ENCODE data around the gene ZBTB17.

- TF ChIP-seq, protein P1, sequence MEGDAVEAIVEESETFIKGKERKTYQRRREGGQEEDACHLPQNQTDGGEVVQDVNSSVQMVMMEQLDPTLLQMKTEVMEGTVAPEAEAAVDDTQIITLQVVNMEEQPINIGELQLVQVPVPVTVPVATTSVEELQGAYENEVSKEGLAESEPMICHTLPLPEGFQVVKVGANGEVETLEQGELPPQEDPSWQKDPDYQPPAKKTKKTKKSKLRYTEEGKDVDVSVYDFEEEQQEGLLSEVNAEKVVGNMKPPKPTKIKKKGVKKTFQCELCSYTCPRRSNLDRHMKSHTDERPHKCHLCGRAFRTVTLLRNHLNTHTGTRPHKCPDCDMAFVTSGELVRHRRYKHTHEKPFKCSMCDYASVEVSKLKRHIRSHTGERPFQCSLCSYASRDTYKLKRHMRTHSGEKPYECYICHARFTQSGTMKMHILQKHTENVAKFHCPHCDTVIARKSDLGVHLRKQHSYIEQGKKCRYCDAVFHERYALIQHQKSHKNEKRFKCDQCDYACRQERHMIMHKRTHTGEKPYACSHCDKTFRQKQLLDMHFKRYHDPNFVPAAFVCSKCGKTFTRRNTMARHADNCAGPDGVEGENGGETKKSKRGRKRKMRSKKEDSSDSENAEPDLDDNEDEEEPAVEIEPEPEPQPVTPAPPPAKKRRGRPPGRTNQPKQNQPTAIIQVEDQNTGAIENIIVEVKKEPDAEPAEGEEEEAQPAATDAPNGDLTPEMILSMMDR (conservative IDR thresholded peaks at IDR 0.05; ENCODE audit: low read depth in 2 of 2): peak in 1 of 2 experiments; percentile 35; a peak in 2 of 4 replicates
- TF ChIP-seq, protein P2, sequence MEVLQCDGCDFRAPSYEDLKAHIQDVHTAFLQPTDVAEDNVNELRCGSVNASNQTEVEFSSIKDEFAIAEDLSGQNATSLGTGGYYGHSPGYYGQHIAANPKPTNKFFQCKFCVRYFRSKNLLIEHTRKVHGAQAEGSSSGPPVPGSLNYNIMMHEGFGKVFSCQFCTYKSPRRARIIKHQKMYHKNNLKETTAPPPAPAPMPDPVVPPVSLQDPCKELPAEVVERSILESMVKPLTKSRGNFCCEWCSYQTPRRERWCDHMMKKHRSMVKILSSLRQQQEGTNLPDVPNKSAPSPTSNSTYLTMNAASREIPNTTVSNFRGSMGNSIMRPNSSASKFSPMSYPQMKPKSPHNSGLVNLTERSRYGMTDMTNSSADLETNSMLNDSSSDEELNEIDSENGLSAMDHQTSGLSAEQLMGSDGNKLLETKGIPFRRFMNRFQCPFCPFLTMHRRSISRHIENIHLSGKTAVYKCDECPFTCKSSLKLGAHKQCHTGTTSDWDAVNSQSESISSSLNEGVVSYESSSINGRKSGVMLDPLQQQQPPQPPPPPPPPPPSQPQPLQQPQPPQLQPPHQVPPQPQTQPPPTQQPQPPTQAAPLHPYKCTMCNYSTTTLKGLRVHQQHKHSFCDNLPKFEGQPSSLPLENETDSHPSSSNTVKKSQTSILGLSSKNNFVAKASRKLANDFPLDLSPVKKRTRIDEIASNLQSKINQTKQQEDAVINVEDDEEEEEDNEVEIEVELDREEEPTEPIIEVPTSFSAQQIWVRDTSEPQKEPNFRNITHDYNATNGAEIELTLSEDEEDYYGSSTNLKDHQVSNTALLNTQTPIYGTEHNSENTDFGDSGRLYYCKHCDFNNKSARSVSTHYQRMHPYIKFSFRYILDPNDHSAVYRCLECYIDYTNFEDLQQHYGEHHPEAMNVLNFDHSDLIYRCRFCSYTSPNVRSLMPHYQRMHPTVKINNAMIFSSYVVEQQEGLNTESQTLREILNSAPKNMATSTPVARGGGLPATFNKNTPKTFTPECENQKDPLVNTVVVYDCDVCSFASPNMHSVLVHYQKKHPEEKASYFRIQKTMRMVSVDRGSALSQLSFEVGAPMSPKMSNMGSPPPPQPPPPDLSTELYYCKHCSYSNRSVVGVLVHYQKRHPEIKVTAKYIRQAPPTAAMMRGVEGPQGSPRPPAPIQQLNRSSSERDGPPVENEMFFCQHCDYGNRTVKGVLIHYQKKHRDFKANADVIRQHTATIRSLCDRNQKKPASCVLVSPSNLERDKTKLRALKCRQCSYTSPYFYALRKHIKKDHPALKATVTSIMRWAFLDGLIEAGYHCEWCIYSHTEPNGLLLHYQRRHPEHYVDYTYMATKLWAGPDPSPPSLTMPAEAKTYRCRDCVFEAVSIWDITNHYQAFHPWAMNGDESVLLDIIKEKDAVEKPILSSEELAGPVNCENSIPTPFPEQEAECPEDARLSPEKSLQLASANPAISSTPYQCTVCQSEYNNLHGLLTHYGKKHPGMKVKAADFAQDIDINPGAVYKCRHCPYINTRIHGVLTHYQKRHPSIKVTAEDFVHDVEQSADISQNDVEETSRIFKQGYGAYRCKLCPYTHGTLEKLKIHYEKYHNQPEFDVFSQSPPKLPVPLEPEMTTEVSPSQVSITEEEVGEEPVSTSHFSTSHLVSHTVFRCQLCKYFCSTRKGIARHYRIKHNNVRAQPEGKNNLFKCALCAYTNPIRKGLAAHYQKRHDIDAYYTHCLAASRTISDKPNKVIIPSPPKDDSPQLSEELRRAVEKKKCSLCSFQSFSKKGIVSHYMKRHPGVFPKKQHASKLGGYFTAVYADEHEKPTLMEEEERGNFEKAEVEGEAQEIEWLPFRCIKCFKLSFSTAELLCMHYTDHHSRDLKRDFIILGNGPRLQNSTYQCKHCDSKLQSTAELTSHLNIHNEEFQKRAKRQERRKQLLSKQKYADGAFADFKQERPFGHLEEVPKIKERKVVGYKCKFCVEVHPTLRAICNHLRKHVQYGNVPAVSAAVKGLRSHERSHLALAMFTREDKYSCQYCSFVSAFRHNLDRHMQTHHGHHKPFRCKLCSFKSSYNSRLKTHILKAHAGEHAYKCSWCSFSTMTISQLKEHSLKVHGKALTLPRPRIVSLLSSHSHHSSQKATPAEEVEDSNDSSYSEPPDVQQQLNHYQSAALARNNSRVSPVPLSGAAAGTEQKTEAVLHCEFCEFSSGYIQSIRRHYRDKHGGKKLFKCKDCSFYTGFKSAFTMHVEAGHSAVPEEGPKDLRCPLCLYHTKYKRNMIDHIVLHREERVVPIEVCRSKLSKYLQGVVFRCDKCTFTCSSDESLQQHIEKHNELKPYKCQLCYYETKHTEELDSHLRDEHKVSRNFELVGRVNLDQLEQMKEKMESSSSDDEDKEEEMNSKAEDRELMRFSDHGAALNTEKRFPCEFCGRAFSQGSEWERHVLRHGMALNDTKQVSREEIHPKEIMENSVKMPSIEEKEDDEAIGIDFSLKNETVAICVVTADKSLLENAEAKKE (CRISPR knock-in tag; IDR thresholded peaks at IDR 0.05): no peak
- no peak for TF ChIP-seq EZH2phosphoT487 (IDR thresholded peaks at IDR 0.05; ENCODE audit: unreplicated experiment)
- no peak for TF ChIP-seq JUNB (IDR thresholded peaks at IDR 0.05; ENCODE audit: unreplicated experiment)
- no peak for TF ChIP-seq EZH2 (IDR thresholded peaks at IDR 0.05; ENCODE audit: low read depth, unreplicated experiment)
- TF ChIP-seq, protein P3, sequence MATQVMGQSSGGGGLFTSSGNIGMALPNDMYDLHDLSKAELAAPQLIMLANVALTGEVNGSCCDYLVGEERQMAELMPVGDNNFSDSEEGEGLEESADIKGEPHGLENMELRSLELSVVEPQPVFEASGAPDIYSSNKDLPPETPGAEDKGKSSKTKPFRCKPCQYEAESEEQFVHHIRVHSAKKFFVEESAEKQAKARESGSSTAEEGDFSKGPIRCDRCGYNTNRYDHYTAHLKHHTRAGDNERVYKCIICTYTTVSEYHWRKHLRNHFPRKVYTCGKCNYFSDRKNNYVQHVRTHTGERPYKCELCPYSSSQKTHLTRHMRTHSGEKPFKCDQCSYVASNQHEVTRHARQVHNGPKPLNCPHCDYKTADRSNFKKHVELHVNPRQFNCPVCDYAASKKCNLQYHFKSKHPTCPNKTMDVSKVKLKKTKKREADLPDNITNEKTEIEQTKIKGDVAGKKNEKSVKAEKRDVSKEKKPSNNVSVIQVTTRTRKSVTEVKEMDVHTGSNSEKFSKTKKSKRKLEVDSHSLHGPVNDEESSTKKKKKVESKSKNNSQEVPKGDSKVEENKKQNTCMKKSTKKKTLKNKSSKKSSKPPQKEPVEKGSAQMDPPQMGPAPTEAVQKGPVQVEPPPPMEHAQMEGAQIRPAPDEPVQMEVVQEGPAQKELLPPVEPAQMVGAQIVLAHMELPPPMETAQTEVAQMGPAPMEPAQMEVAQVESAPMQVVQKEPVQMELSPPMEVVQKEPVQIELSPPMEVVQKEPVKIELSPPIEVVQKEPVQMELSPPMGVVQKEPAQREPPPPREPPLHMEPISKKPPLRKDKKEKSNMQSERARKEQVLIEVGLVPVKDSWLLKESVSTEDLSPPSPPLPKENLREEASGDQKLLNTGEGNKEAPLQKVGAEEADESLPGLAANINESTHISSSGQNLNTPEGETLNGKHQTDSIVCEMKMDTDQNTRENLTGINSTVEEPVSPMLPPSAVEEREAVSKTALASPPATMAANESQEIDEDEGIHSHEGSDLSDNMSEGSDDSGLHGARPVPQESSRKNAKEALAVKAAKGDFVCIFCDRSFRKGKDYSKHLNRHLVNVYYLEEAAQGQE (IDR thresholded peaks at IDR 0.05; ENCODE audit: unreplicated experiment): no peak
- no peak for TF ChIP-seq ZNF114 (CRISPR knock-in tag; IDR thresholded peaks at IDR 0.05)
- TF ChIP-seq POLR2AphosphoS5 (IDR thresholded peaks at IDR 0.05; ENCODE audit: low read depth): no peak
- no peak for TF ChIP-seq CREB1 (CRISPR knock-in tag; IDR thresholded peaks at IDR 0.05; ENCODE audit: low read depth)
- no peak for TF ChIP-seq STAT1 (IDR thresholded peaks at IDR 0.05; ENCODE audit: unreplicated experiment)
Measured at GRCh38 chr1:15951341-15952153, 24.4 kb downstream of the ZBTB17 start.

All from GM23338 (cell line).